Activated CD8-positive, alpha-beta T cell treated with anti-CD3 and anti-CD28 coated beads for 36 hours (primary cell): ENCODE measurements around the gene RAB3C. TPM values are rescaled to one million over a fixed set of nuclear protein-coding genes. Genes with fewer than 3 reads are reported as not detected.

ENCODE experiments used
- ATAC-seq: fragments of 200-7000 bp; cut with Tn5 transposase; one replicate; pipeline ENCODE4 v1.10.0; 2021; ENCODE audit warnings: mild to moderate bottlenecking, moderate library complexity
- CTCF ChIA-PET: fragments of 350-600 bp; sonication (Branson Sonifier 250); formaldehyde crosslinking; loops from one replicate; lab custom pipeline; 2021; ENCODE audit warnings: antibody characterized with exemption; lab: Charles Lee
- POLR2A ChIA-PET: fragments of 350-600 bp; sonication (Branson Sonifier 250); formaldehyde crosslinking; loops from one replicate; lab custom pipeline; 2021; ENCODE audit warnings: antibody characterized with exemption; lab: Charles Lee
- DNase-seq: peaks from one replicate; pipeline ENCODE4 v3.0.0-alpha.2; 2020
- H3K27ac Mint-ChIP-seq: one replicate; pipeline ENCODE4 v1.8.0; 2021; ENCODE audit warnings: mild to moderate bottlenecking, mixed read lengths
- H3K27me3 Mint-ChIP-seq: one replicate; pipeline ENCODE4 v1.8.0; 2021; ENCODE audit warnings: mixed read lengths
- H3K36me3 Mint-ChIP-seq: one replicate; pipeline ENCODE4 v1.8.0; 2021; ENCODE audit warnings: low read depth, mixed read lengths
- H3K4me1 Mint-ChIP-seq: one replicate; pipeline ENCODE4 v1.8.0; 2021; ENCODE audit warnings: low read depth, mixed read lengths
- H3K4me3 Mint-ChIP-seq: one replicate; pipeline ENCODE4 v1.8.0; 2021; ENCODE audit warnings: mild to moderate bottlenecking, moderate library complexity, mixed read lengths
- H3K9me3 Mint-ChIP-seq: one replicate; pipeline ENCODE4 v1.8.0; 2021; ENCODE audit warnings: mixed read lengths
- CTCF ChIP-seq: fragments of 200-600 bp; IDR thresholded peaks from one replicate; pipeline ENCODE4 v1.8.0; 2022; ENCODE audit warnings: antibody characterized with exemption, mild to moderate bottlenecking
- intact Hi-C: fragments of 100-400 bp; cut with micrococcal nuclease; formaldehyde crosslinking; loops from one replicate; pipeline ENCODE4 v1.10.0; 2022
- total RNA-seq, 2 experiments: library from RNA; stranded (reverse); gene quantifications; one replicate each; pipeline ENCODE4 v1.2.3, GENCODE V29; 2021

RAB3C gene
- total RNA-seq, 2 experiments from 2014 or later = not detected

- H3K4me3 Mint-ChIP-seq = no peak overlapping the region
- H3K9me3 Mint-ChIP-seq = no peaks in the 10 kb centered on the region
- ChIA-PET CTCF (interaction anchor here (0.6 to 3.6 kb wide), 4 partner anchors 10 to 368 kb away, joined by 3 to 18 read pairs (median 8); no protein-coding TSS in a partner anchor), POLR2A (no interaction called here)
- intact Hi-C loops = no loop called here
- H3K27me3 Mint-ChIP-seq = peaks cover 9% of the 10 kb centered on the region
- H3K27ac Mint-ChIP-seq = no peak overlapping the region
- no peaks in the 10 kb centered on the region for H3K4me1 Mint-ChIP-seq
- ATAC-seq (no peak), DNase-seq (no peak)
- no peak for TF ChIP-seq CTCF
- H3K36me3 Mint-ChIP-seq = no peaks in the 10 kb centered on the region
Observed at GRCh38 chr5:58860680-58861079, 277.8 kb downstream of the RAB3C start.

GRCh38 chr5:58868931-58869330 is 286.1 kb downstream of the RAB3C start:
- Mint-ChIP-seq H3K27ac (no peak overlapping the region), H3K27me3 (peaks cover 6% of the 10 kb centered on the region), H3K36me3 (no peaks in the 10 kb centered on the region), H3K9me3 (no peaks in the 10 kb centered on the region), H3K4me3 (no peak overlapping the region), H3K4me1 (no peaks in the 10 kb centered on the region)
- POLR2A ChIA-PET = no interaction called here
- intact Hi-C loops = no loop called here
- CTCF ChIA-PET = interaction anchor here (3.6 kb wide), 1 partner anchor 18 kb away, joined by 27 read pairs; no protein-coding TSS in a partner anchor
- ATAC-seq = no peak
- DNase-seq = no peak
- no peak for TF ChIP-seq CTCF

- Mint-ChIP-seq H3K27ac (no peak overlapping the region), H3K4me1 (no peaks in the 10 kb centered on the region), H3K9me3 (no peaks in the 10 kb centered on the region), H3K4me3 (no peak overlapping the region), H3K27me3 (peaks cover 11% of the 10 kb centered on the region), H3K36me3 (no peaks in the 10 kb centered on the region)
- DNase-seq = peak; percentile 45
- peak; percentile 84 for TF ChIP-seq CTCF
- ATAC-seq = peak; percentile 53
- POLR2A ChIA-PET = interaction anchor here (0.7 to 1.0 kb wide), 2 partner anchors 94 to 123 kb away, joined by 3 read pairs; no protein-coding TSS in a partner anchor
- intact Hi-C loops = no loop called here
- CTCF ChIA-PET = interaction anchor here (0.9 to 5.9 kb wide), 18 partner anchors 8 to 343 kb away, joined by 3 to 57 read pairs (median 5); no protein-coding TSS in a partner anchor
Observed at GRCh38 chr5:58871648-58872242, 288.9 kb downstream of the RAB3C start.

GRCh38 chr5:58872670-58873273 is 289.9 kb downstream of the RAB3C start:
- H3K27me3 Mint-ChIP-seq = peaks cover 14% of the 10 kb centered on the region
- ChIA-PET CTCF (interaction anchor here (0.9 to 5.9 kb wide), 5 partner anchors 9 to 301 kb away, joined by 3 to 57 read pairs (median 4); no protein-coding TSS in a partner anchor), POLR2A (interaction anchor here (1.0 kb wide), 1 partner anchor 124 kb away, joined by 3 read pairs; no protein-coding TSS in a partner anchor)

More at GRCh38 chr5:58872670-58873273, 289.9 kb downstream of the RAB3C start:
- no peak overlapping the region for H3K27ac Mint-ChIP-seq
- H3K9me3 Mint-ChIP-seq = no peaks in the 10 kb centered on the region
- intact Hi-C loops = no loop called here
- no peak overlapping the region for H3K4me3 Mint-ChIP-seq
- ATAC-seq (no peak), DNase-seq (no peak)
- no peak for TF ChIP-seq CTCF
- no peaks in the 10 kb centered on the region for H3K4me1 Mint-ChIP-seq
- H3K36me3 Mint-ChIP-seq = no peaks in the 10 kb centered on the region
